ENCODE data around the gene PRR7.
A peak's percentile ranks its signal among the peaks of the same experiment; 100 is the strongest.
"Not testable (repeated sequence)": the region's sequence is repeated elsewhere in the genome, so short reads cannot be mapped to it uniquely, and the experiment has no call there.

PRR7 gene, protein sequence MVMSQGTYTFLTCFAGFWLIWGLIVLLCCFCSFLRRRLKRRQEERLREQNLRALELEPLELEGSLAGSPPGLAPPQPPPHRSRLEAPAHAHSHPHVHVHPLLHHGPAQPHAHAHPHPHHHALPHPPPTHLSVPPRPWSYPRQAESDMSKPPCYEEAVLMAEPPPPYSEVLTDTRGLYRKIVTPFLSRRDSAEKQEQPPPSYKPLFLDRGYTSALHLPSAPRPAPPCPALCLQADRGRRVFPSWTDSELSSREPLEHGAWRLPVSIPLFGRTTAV
- 5.7 to 38.6 reads per million in 2 donors for total RNA-seq

- DNase-seq = peak; percentile 63
These were observed at the start of gene PRR7 for GRCh38 chr5:177446200-177447065. TSS of gene PRR7 (plus strand) at chr5:177446814. CDS start at chr5:177455068, 8,254 bp downstream.

GRCh38 chr5:177397875-177398390 is 48.7 kb upstream of the PRR7 start:
- no peak for DNase-seq

GRCh38 chr5:177399997-177400868 is 46.4 kb upstream of the PRR7 start, which contains the start of gene PFN3:
TSS of gene PFN3 (minus strand) at chr5:177400661. CDS start at chr5:177400576, 85 bp downstream.
- DNase-seq = no peak

DNA sequence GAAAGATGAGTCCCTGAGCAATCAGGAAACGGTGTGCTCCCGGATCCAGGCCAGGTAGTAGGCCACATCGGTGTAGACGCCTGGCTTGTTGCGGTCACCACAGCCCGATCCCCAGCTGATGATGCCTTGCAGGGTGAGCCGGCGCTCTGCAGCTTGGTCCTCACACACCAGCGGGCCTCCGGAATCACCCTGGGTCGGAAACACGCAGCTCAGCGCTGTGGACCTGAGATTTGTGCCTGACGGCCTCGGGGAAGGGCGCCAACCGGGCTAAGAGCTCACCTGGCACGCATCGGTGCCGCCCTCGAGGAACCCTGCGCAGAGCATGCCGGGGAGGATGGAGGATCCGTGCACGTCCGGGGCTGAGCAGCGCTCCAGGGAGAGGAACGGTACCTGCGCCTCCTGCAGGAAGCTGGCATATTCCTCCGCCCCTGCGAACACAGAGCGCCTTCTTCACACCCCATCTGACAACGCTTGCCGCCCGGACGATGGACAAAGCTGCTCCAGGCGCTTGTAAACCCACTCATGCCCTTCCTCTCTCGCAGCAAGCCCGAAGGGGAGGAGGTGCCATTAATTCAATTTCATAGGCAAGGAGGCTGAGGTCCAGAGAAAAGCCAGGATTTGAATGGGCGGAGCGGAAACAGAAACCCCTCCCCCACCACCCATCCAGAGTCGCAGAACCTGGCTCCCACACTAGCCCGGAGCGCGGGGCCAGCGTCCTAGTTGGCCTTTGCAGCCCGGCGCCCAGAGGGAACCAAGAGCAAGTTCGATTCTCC is 44.2 kb upstream of the PRR7 start:
- DNase-seq = peak; percentile 53

DNA sequence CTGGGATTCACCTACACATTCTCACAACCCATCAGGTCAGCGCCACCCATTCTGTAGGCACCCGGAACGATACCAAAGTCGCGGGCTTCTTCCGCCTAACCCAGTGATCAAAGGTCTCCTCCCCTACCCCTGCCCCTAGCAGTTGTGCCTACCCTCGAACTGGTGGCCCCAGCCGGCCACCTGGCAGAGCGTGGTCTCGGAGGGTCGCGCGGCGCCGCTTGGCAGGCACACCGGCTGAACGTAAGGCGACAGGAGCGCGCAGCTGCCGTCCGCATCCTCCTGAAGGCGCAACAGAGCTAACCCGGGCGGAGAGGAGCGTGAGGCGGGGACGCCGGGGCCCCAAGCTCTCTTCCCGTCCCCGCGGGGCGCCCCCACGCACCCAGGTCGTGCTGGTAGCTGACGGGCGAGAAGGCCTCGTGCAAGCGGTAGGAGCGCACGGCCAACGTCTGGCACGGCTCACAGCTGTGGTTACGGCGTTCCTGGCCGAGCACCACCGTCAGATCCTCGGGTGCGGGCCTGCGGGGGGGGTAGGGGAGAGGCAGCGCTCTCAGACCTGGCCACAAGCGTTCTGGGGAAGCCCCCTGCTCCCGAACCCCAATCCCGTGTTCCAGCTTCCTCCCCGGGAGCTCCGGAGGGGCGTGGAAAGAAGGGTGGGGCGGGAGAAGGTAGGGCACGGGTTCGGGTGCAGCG is 43.4 kb upstream of the PRR7 start:
- peak; percentile 55 for DNase-seq

GRCh38 chr5:177403792-177404640 is 42.6 kb upstream of the PRR7 start:
- DNase-seq = peak; percentile 76

GRCh38 chr5:177404641-177405179 is 41.9 kb upstream of the PRR7 start:
- DNase-seq = no peak

- no peak for DNase-seq
These were observed 41.3 kb upstream of the PRR7 start for GRCh38 chr5:177405312-177405711.

- no peak for DNase-seq
These were observed 40.8 kb upstream of the PRR7 start for GRCh38 chr5:177405805-177406204.

DNA sequence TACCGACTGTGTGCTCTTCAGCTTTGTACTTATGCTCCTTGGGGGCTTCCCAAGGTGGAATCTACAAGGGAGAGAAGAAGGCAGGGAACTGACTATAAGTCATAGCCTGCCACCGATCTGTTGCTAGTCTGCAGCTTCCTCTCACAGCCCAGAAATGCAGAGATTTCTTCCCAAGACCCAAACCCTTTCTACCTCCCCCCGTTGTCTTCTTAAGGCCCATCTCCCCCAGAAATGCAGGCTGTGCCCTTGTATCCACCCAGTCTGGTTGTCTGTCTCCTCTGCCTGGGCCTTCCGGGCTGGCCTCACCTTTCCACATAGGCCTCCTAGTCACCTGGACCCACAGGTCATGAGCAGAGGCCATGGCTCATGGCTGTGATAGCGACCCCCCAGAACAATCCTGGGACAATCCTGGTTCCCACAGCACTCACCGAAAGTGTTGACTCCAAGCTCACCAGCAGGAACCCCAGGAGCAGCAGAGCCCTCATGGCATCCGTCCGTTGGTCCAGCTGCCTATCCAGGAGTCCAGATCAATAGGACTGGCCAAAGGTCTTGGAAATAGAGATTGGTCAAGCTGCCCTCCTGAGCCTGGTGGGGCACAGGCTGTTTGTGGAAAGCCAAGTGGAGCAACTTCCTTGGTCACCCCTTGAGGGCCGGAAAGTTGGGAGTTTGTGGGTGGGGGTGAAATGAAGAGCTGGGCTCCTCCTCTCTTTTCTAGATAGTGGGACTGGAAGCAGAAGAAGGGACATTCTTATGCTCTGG is 37.4 kb upstream of the PRR7 start, which contains the start of gene F12:
Gene F12 (minus strand): TSS at position 522 of the 759 bp plus-strand sequence. CDS start 37 bp downstream, at position 485.
- no peak for DNase-seq

- no peak for DNase-seq
These were observed 36.0 kb upstream of the PRR7 start for GRCh38 chr5:177410575-177410974.

GRCh38 chr5:177412603-177413233 is 33.9 kb upstream of the PRR7 start:
- DNase-seq = no peak

DNA sequence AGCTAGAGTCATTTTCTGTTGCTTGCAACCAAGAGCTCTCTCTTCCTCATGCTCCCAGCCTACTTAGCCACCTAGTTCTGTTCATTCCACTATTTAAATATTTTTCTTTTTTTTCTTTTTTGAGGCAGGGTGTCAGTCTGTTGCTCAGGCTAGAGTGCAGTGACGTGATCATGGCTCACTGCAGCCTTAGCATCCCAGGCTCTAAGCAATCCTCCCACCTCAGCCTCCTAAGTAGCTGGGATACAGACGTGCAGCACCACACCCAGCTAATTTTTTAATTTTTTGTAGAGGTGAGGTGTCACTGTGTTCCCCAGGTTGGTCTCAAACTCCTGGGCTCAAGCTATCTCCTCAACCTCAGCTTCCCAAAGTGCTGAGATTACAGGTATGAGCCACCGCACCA is 32.1 kb upstream of the PRR7 start:
- DNase-seq = no peak

- DNase-seq = not testable (repeated sequence)
These were observed 29.5 kb upstream of the PRR7 start for GRCh38 chr5:177417081-177417480.

GRCh38 chr5:177419046-177419445 is 27.6 kb upstream of the PRR7 start:
- DNase-seq = no peak

DNA sequence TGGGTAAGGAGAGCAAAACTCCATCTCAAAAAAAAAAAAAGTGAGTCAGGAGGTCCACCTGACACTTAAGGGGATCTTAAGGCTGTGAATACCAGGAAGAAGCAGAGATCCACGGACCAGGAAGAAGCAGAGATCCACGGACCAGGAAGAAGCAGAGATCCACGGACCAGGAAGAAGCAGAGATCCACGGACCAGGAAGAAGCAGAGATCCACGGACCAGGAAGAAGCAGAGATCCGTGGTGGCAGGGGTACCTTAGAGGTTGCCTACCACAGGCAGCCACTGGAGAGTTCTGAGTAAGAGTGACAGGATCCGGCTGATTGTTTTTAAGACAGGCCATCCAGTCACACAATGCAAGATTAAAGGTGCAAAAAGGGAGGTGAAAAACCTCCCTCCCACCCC is 26.1 kb upstream of the PRR7 start:
- DNase-seq = not testable (repeated sequence)

DNA sequence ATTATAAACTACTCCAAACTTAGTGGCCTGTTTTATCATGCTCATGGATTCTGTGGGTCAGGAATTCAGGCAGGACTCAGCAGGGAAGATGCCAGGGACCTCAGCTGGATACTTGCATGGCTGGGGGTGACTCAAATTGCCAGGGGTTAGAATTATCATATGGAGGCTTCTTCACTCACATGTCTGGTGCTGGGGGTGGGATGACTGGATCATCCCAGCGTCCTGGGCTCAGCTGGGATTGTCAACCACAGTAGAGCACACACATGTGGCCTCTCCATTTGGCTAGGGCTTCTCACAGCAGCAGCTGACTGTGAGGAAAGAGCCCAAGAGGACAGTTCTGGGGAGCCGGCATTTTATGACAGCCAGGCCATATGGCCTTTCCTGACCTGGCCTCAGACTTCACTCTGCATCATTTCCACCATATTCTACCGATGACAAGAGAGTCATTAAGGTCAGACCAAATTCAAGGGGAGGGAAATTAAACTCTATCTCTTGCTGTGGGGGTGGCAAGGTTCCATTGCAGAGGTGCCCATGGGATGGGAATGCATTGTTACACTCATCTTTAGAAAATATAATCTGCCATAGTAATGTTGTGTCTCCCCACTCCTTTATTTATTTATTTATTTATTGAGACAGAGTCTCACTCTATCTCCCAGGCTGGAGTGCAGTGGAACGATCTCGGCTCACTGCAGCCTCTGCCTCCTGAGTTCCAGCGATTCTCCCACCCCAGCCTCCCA is 25.4 kb upstream of the PRR7 start:
- no peak for DNase-seq

DNA sequence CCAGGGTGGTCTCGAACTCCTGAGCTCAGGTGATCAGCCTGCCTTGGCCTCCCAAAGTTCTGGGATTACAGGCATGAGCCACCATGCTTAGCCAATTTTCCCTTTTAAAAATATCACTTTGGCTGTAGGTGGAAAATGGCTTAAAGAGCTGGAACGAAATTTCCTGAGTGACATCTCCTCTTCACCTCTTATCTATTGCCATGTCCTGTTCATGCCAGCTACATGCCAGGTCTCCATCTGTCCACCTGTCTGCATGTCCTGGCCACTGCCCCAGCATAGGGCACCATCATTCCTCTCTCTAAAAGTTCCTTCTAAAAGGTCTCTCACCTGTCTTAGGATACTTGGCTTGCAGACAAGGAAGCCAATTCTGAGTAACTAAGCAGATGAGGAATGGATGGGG is 22.9 kb upstream of the PRR7 start:
- DNase-seq = no peak
